Choroid plexus epithelial cell (primary cell): Measurements from ENCODE around the gene PIGR.

Experiments used
- DNase-seq: peaks from one replicate; pipeline ENCODE4 v3.0.0-alpha.2; 2010; ENCODE audit warnings: low read depth
- H3K4me3 ChIP-seq: 2 replicates; pipeline ENCODE4 v1.5.1; 2011; ENCODE audit warnings: low read depth, mild to moderate bottlenecking, control low read depth, low read length, moderate library complexity
- TF ChIP-seq, protein P1 (sequence below): conservative IDR thresholded peaks from 2 replicates; pipeline ENCODE4 v1.5.1; 2011; ENCODE audit warnings: low read depth, mild to moderate bottlenecking, control low read depth, inconsistent platforms, low read length, moderate library complexity

PIGR gene

GRCh38 chr1:206944703-206945102 lies 1.6 kb downstream of the PIGR start:
- DNase-seq, result no peak
- TF ChIP-seq, protein P1, sequence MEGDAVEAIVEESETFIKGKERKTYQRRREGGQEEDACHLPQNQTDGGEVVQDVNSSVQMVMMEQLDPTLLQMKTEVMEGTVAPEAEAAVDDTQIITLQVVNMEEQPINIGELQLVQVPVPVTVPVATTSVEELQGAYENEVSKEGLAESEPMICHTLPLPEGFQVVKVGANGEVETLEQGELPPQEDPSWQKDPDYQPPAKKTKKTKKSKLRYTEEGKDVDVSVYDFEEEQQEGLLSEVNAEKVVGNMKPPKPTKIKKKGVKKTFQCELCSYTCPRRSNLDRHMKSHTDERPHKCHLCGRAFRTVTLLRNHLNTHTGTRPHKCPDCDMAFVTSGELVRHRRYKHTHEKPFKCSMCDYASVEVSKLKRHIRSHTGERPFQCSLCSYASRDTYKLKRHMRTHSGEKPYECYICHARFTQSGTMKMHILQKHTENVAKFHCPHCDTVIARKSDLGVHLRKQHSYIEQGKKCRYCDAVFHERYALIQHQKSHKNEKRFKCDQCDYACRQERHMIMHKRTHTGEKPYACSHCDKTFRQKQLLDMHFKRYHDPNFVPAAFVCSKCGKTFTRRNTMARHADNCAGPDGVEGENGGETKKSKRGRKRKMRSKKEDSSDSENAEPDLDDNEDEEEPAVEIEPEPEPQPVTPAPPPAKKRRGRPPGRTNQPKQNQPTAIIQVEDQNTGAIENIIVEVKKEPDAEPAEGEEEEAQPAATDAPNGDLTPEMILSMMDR, result no peak

GRCh38 chr1:206941766-206942418 lies 4.4 kb downstream of the PIGR start:
- no peak for DNase-seq
- no peak overlapping the region for H3K4me3 ChIP-seq
- TF ChIP-seq, protein P1, result no peak

More at GRCh38 chr1:206944703-206945102, 1.6 kb downstream of the PIGR start:
- no peak overlapping the region for H3K4me3 ChIP-seq

DNA sequence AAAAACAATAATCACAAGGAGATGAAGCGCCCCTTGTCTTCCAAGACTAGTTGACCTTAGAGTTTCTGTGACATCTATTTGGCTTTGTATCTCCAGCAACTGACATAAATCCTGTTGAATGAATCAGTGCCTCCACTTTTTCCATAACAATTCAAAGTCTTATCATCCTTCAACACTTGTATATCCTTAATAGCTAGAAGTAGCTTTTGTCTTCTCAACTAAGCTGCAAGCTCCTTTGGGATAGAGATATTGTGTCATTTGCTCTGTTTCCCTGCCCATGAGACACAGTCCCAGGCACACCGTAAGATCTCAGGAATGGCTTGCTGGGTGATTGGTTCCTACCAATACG lies 5.7 kb downstream of the PIGR start:
- TF ChIP-seq, protein P1, result no peak
- DNase-seq, result no peak
- H3K4me3 ChIP-seq, result no peak overlapping the region

DNA sequence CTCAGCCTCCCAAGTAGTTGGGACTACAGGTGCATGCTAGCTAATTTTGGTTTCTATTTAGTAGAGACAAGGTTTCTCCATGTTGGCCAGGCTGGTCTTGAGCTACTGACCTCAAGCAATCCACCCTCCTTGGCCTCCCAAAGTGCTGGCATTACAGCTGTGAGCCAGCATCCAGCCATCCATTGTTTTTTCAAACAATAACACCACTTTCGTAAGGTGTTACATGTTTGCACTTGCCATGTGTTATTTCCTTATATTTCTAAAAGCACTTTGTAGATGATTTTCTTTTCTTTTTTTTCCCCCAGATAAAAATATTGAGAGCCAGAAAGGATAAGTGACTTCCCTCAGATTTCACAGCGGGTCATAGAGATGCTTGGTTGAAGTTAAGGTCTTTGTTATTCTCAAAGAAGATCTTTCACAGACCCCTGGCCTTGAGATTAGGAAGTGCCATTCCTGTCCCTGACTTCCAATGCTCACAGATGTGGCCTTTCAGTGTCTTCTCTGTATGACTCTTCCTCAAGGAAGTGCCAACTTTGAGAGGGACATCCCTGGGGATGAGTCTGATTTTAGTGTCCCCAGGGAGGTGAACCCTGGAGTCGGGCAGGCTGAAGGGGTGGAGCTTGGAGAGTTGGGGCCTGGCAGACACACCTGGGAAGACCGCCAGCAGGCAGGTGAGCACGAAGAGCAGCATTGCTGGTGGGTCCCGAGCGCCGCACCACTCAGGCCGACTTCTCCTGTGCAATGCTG lies 6.3 kb downstream of the PIGR start:
- DNase-seq, result no peak
- H3K4me3 ChIP-seq, result no peak overlapping the region
- TF ChIP-seq, protein P1, result no peak

GRCh38 chr1:206939131-206939530 lies 7.1 kb downstream of the PIGR start:
- H3K4me3 ChIP-seq, result no peak overlapping the region
- TF ChIP-seq, protein P1, result no peak
- no peak for DNase-seq

DNA sequence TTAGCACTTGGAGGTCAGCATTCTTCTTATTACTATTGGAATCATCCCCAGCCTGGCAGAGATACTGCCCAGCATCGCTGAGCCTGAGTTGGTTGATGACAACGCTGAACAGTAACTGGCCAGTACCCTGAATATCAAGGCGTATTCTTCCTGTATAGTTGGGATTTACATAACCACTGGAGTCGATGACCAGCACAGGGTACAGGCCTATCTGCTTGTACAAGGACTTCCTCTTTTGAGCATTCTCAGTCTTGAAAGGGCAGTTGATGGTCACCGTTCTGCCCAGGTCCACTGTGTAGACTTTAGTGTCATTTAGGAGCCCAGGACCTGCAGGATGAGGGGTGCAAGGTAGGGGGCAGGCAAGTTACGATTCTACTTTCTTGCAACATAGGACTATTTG lies 8.8 kb downstream of the PIGR start:
- H3K4me3 ChIP-seq, result no peak overlapping the region
- TF ChIP-seq, protein P1, result no peak
- DNase-seq, result no peak
